Bone marrow (tissue), 2 donors: ENCODE data around the gene COL7A1.
A peak's percentile ranks its signal among the peaks of the same experiment; 100 is the strongest.
"Not testable (repeated sequence)": the region's sequence is repeated elsewhere in the genome, so short reads cannot be mapped to it uniquely, and the experiment has no call there.

Source experiments
- DNase-seq, 2 donors: peaks; one replicate each; lab custom pipeline; 2025; lab: John Stamatoyannopoulos, UW

Gene COL7A1

DNA sequence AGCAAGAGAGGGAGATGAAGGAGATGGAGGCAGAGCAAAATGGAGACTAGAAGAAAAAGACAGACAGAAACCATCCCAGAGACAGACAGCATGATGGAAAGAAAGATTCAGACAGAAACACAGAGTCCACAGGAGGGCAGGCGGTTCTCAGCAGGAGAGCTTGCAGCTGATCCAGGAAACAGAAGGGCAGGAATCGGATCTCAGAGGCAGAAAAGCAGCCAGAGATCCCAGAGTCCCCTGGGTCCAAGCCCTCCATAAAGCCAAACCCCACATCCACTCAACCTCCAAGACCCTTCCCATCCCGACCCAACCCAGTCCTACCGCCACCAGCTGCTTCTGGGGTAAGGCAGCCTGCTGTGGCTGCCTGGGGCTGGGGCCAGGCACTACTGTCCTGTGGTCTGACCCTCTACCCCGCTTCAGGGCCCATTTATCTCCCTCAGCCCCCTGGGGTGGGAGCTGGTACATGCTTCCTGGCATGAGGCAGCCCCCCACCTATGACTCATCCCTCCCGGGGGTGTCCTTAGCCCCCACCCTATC lies 31.7 kb downstream of the COL7A1 start, which contains the start of gene UCN2:
Gene UCN2, minus strand, starts transcription at position 400 of the 537 bp plus-strand sequence. CDS start 657 bp downstream, outside the sequence.
- no peak for DNase-seq

DNA sequence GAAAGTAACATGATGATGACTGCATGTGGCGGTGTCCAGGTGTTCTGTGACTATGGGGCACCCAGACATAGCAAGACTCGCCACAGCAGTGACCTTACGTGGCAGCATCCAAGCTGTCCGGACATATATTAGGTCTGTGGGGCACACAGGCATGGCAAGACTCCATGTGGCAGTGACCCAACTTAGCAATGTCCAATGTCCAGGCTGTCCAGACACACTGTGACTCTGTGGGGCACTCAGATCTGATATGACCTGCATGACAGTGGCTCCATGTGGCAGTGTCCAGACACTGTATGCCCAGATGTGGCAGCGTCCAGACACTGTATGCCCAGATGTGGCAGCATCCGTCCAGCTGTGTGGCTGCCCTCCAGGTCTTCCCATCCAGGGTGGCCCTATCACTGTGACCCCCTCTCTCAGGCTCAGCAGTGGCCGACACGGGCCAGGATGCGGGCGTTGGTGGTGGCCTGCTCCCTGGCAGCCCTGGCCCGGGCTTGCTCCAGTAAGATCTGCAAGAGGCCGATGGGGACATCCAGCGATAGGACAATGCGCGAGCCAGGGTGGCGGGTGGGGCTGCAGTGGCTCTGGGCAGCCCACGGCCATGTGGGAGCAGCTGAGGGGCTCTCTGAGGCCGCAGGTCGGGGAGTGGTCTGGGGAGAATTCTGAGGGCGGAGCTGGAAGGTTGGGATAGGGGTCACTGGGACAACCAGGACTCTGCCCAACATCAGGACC lies 32.6 kb downstream of the COL7A1 start:
- DNase-seq, result no peak

DNA sequence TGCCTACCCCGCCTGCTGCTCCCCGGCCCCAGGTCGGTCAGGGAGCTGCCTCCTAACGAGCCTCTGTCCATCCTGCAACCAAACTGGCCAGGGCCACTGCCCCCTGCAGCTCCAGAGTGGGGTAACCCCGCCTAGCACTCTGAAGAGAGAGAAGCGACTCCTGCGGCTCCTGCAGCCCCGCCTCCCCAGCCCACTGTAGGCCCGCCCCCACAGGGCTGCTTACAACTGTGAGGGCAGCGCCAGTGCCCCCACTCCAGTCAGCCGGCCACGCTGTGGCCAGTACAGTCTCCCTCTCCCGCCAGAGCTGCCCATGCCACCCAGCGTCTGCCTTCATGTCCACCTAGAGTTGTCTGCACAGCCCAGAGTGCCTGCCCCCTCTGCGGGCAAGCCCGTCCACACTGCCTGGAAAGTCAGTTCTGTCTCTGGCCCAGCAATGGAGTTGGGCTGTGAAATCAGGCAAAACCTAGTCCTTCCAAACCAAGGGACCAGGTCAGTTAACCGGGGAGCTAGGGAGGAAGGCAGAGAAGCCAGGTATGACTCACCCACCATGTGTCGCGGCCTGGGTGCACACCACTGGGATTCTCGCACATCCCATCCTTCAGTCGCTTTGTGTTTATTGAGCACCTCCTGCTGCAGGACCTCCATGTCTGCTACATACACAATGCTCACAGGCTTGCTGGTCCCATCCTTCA lies 33.9 kb downstream of the COL7A1 start:
- peak in 1 of 2 donors; percentile 18 for DNase-seq

DNA sequence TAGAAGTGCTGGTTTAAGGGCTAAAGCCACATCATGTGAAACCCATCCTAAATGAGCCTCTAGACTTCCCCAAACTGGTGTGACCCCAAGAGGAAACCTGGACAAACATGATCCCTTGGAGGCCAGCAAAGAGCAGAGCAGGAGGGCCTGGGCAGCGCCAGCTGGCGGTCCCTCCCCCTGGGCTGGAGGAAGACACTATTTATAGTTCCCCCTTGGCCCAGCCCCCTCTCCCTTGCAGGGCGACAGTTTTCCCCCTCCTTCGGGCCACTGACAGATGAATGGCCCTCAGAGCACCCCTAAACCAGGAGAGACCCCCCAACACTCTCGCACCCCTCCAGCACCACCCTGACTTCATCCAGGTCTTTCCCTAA lies 34.5 kb downstream of the COL7A1 start:
- DNase-seq, result no peak

DNA sequence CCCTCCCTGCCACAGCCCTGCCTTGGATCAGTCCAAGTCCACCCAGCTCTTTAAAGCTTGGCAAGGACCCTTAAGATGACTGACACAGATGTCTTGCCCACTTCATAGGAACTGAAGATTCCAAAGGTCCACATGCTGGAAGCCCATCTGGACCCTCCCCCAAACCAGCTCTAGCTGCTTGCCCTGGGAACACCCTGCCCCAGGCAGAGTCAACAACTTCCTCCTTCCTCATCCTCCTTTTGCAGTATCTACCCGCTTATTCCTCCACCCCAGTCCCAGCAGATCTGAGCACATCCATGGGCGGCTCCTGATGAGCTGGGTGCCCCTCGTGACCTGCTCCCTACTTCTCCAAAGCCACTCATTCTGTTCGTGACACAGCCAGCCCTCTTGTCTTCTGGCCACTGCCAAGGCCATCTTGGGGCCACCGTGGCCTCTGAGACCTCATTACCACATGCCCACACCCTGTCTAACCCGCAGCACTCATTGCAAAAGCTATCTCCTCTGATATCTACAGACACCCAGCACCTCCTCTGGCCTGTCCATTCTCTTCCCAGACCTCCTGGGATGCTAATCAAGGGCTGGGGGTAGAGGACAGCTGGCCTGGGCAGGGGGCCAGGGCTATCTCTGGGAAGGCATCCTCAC lies 36.5 kb downstream of the COL7A1 start:
- DNase-seq, result peak in 1 of 2 donors; percentile 69

DNA sequence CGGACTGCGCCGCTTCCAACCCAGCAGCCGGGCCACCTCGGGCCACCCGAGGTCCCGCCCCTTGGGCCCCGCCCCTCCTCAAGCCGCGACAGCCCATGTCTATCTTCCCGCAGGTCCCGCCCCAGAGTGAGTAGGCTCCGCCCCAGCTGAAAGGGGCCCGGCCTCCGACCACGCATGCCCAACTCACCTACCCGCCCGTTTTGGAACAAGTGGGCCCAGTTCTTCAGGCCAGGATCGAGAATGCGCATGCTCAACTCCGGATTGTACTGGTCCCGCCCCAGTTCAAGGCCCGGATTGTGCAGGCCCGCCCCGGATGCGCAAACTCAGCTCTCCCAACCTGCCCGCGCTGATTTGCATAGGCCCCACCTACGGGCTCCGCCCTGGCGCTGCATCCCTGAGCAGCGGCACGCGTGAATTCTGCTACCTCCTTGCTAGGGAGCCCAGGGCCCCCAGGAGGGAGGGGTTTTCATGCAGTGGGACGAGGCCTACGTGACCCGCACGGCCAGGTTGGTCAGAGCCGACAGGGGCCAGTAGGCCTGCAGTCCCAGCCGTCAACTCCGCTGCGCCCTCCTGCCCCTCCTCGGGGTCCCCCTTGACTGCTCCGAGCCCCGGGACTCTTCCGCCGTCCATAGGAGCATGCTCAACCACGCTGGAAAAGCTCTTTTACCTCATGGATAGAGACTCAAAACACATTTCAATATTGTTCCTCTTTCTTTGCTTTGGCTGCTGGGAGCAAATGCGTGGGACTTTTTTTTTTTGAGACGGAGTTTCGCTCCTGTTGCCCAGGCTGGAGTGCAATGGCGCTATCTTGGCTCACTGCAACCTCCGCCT lies 38.1 kb downstream of the COL7A1 start, which contains the start of gene PFKFB4:
Gene PFKFB4, minus strand, starts transcription at position 8 of the 831 bp plus-strand sequence. CDS start 26 bp downstream, outside the sequence.
- peak; percentile 92 to 93 for DNase-seq

DNA sequence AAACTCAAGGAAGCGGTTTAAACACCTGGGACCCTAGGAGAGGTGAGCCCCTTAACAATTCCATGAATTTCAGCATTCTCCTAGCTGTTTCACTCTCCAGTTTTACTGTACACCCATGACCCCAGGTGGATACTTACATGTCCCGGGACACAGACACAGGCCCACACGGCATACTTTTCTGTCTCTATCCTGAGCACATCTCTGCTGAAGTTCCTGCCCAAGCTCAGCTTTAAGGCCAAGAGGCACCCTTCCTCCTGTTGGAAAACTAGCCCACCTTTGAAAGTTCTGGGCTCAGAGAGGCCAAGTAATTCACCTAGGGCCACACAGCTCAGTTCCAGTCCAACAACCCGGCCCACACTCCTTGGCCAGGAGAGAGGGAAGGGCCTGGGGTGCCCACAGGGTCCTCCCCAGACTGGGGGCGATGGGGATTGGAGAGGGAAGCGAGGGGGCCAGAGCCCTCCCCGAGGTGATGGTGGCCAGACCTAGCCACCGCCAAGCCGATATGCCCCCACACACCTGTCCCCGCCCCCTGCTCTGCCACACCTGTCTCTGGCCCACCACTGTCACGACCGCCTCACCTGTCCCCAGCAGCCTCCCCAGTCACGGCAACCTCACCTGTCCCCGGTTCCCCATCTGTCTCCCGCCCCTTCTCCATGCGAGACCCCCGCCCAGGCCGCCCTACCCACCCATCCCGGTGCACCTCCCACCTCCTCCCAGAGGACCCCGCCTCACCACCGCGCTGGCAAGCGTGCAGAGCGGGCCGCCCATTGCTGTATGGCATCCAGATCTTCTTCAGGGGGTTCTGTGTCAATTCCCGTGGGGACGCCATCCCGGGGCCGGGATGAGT lies 39.0 kb downstream of the COL7A1 start:
- no peak for DNase-seq

DNA sequence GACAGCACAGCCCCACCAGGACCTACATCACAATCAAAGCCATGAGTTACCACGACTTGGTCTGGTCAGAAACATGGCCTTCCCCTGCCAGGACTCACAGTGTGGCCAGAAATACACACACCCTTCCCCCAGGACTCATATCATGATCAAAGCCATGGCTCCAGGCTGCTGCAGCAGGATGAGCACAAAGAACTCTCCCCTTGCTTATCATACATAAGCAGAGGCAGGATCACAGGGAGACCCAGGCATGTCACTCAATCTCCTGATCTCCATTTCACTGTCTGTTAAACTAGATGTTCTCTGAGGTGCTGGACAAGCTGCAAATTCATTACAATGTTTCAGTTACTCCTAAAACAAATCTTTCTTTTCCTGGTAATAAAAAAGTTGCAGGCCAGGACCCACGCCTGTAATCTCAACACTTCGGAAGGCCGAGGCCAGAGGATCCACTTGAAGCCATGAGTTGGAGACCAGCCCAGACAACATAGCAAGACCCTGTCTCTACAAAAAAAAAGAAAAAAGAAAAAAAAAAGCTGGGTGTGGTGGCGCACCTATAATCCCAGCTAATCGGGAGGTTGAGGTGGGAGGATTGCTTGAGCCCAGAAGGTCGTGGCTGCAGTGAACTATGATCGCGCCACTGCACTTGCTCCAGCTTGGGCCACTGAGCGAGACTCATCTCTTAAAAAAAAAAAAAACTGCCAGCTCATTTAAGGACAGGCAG lies 39.7 kb downstream of the COL7A1 start:
- DNase-seq, result no peak

DNA sequence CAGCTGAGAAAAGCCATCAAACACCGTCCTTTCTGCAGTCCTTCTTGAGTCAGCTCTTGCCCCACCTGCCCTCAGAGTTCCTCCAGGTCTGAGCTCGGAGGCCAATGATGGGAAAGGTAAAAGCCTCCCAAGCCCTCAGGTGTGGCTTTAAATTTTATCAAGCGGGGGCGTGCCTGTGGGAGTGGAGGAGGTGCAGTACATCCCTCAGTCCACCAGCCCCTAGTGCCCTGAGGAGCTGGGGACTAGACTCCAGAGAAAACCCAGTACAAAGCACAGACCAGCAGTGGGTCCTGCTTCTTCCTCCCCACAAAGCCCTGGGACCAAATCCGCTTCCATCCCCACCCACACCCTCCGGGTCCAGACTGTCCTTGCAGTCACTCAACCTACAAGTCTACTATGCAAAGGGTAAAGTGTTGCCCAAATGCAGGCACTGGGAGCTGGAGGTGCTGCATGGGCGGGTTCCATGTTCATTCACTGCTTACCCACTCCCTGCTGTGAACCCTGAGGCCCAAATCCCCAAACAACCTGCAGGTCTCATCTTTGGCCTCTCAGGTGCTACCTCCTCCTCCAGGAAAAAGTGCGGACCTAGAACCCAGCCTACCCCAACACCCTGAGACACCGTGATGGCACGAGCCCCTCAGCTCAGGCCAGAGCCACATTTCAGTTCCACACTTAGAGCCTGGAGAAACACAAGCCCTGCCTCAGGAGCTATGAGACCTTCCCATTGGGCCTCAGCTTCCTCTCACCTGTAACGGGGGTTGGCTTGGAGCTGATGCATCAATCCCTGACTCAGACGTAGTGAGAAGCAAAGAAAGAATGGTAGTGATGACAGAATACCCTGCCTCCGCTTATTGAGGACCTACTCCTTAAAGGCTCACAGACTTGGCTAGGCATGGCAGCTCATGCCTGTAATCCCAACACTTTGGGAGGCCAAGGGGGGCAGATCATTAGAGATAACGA lies 41.0 kb downstream of the COL7A1 start:
- no peak for DNase-seq

DNA sequence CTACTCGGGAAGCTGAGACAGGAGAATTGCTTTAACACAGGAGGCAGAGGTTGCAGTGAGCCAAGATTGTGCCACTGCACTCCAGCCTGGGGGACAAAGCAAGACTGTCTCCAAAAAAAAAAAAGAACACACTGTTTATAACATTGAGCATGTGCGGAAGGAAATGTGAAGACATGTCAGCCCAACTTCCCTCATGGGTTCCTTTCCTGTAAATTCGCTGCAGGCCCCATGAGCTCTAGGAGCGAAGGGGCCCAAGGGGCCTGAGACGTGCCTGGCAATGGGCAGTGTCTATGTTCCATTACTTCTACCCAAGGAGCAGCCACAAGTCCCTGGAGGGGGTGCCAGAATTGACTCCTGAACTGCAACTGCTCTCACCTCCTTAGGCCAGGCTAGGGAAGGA lies 41.8 kb downstream of the COL7A1 start:
- no peak for DNase-seq

DNA sequence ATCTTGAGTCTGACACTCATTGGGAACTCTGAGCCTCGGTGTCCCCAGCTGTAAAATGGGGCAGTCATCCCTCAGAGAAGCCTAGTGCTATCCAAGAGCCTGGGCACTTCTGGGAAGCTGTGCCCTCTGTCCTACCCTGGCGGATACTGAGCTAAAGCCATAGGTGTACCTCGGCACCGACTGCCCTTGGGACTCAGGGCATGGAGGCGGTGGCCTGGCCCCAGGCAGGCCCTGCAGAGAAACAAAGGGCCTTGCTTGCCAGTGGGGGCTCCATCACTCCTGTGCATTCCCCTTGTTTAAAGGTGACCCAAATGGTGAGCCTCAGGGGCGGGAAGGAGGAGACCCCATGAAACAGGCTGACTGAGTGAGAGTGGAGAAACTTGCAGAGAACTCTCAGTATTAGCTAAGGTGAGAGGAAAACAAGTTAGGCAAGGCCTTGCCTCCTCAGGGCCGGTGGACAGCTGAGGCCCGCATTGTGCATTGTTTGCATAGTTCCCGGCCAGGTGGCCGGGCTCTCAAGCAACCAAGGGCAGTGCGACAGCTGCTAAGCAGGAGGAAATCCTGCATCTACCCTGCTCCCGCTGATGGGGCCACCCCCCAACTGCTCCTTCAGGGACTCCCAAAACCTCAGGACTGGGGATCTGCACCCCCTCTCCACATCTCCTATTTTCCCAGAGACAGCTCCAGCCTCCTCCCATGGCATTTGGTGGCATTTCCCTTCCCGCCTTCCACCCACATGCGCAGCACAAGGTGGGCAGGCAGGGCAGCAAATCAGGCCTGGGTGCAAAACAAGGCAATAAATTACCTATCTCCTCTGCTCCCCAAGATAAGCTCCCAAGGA lies 42.8 kb downstream of the COL7A1 start:
- DNase-seq, result no peak

DNA sequence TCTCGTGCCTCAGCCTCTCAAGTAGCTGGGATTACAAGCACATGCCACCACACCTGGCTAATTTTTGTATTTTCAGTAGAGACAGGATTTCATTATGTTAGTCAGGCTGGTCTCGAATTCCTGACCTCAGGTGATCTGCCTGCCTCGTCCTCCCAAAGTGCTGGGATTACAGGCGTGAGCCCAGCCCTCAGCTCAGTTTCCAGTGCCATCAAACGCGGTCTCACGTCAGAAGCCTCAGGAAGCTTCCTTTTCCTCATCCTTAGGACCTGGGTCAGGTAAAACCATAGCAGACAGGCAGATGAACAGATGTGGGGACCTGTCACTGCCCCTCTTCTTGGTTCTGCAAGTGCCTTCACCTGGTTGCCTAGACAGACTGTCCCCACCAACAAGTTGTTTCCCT lies 43.5 kb downstream of the COL7A1 start:
- DNase-seq, result not testable (repeated sequence)

DNA sequence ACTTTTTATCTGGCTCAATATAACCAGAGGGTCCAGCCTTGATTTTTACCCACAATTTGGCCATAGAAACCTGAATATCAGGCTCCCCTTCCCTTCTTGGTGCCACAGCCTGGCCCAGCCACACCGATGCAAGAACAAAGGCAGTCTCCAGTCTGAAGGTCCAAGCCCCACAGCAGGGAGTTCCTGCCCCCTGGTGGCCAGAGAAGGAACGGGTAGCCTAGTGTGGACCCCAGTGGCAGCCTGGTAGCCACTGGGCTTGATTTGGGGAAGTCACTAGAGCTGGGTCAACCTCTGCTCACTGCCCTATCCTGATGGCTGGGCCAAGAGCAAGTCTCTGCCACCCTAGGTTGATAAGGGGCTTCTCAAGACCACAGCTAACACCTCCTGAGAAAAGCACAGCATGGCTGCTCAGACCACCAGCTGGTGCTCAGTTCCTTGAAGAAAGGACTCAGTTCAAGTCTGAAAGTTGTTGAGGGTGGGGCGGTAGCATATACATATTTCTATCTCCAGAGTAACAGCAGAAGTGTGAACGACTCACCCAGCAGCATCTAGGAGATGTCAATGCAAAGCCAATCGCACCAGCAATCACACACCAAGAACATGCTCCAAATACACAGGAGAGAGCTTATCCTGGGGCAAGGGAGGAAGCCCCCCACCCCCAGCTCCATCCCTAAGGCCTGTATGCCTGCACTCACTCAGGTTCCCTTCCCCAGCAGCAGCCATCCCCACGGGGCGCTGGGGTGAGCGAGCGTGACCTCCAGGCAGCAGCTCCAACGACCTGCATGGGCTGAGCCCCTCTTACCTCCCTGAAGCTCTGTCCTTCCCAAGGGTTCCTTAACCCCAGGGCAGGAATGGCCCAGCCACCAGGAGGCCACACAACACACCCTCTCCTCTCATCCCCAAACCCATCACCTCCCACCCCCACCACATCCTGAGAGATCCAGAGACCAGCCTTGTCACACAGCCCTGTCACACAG lies 46.1 kb downstream of the COL7A1 start:
- peak; percentile 70 to 73 for DNase-seq

DNA sequence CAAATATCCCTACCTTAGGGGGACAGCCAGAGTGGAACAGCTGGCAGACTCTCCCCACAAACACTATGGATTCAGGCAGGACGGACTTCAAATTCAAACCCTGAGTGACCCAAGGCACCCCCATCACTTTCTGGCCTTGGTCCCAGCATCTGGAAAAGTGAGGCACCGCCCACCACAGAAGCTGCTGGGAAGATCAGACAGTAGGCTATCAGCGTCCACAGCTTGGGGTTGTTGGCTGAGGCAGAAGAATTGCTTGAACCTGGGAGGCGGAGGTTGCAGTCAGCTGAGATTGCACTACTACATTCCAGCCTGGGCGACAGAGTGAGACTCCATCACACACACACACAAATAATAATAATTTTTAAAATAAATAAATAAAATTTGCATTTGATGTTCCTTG lies 47.0 kb downstream of the COL7A1 start:
- DNase-seq, result no peak

DNA sequence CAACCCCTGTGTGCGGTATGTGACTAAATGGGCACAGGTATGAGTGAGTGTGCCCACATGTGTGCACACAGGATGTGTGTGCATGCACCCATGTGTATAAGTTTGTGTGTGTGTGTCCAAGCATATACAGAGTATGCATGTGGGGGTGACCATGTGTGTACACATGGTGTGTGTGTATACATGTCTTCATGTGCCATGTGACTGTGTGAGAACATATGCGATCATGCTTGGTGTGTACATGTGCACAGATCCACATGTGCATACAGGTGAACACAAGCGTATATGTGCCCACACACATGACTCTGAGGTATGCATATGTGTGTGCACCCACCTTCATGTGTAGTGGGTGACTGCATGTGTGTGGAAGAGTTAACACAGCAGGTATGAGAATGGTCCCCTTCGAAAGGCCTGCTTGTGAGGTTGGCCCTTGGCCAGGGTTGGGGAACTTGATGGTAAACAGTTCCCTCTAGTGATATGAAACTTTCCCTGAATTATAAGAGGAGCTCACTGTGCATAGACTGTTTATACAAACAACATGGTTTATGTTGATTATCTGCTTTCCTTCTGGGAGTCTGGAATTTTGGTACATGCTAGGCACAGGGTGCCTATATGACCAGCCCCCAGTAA lies 48.8 kb downstream of the COL7A1 start:
- no peak for DNase-seq

DNA sequence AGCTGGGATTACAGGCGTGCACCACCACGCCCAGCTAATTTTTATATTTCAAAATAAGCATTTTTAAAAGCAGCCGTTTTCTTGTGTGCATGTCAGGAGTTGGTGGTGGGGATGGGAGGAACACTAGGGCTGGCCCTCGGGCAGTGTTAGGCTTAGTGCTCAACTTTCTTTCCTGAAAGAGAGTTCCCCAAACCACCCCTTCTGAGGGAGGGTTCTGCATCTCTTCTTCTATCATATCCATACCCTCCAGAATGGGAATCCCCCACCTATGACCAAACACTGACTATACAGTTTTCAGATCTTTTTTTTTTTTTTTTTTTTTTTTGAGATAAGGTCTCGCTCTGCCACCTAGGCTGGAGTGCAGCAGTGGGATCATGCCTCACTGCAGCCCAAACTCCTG lies 51.0 kb downstream of the COL7A1 start:
- no peak for DNase-seq
